G401.6 (cell line): ENCODE data around the gene PHC2.

Source experiments
- FAIRE-seq: peaks from 2 replicates; lab custom pipeline; 2012; peaks lifted over from hg19 to GRCh38; lab: Jason Lieb, UNC

Gene PHC2

DNA sequence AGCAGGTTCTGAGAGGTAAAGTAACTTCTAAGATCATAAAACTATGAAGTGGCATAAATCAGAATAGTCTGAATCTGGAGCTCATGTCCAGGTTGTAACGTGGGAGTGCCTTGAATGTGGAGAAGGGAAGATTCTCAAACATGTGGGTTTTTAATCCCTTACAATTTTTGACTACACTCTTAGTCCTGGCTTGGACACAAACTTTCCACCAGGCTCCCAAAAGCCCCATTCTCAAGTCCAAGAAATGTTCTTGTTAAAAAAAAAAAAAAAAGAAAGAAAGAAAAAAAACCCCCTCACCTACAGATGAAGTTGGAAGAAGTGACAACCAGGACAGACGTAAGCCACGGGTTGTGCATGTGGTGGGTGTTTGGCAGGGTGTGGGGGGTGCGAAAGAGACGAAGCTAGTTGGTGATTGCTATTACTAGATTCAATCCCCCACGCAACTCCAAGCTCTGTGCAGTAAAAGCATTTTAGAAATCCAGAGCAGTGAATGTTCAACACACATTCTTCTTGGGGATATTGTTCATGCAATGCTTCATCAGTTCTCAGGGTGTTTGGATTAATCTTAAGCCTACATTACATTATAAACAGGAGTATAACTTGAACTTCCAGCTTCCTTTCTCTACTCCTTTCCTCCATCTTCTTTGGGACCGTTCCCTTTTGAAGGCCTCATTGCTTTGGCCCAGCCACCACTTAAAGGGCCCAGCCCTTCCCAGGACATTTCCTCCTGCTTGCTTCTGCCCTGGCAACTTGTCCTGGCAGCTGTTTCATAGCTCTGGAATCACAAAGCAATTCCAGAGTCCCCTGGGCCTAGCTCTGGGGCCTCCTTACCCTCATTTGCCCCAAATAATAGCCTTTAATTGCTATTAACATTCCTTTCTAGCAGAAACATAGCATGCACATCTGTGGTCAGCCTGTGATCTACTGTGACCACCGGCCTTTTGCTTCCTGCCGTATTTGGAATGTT is 41.8 kb downstream of the PHC2 start:
- no peak for FAIRE-seq

DNA sequence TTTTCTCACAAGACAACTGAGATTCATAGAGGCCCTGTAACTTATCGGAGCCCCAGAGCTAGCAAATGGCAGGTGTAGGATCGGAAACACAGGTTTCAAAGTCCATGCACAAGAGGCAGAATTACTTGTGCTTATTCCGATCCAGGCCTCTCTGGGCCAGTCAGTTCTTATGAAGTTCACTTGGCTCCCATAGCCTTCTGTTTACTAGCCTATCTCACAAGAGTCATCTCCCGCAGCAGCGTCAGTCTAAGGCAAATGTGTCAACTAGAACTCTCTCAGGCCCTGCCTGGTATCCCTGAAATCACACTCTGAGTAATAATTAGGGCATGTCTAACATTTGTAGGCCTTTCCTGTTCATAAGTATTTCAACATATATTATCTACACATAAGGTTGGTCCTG is 43.3 kb downstream of the PHC2 start:
- no peak for FAIRE-seq

- FAIRE-seq, result no peak
Measured at GRCh38 chr1:33385251-33385650, 45.6 kb downstream of the PHC2 start.

- no peak for FAIRE-seq
Measured at GRCh38 chr1:33384040-33384812, 46.7 kb downstream of the PHC2 start.

DNA sequence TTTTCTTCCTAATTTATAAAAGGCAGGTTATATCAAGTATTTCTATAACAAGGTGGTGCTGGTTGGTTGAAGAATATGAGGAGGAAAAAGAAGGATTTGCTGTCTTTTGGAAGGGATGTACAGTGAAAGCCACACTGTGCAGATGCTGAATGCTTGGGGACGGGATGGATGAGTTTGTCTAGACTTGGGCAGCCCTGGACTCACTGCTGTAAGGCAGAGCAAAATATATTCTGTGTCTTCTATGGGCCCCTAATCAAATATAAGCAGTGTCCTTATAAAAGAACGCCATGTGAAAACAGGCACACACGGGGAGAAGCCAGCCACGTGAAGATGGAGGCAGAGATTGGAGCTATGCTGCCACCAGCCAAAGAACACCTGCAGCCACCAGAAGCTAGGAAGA is 47.4 kb downstream of the PHC2 start:
- no peak for FAIRE-seq

- no peak for FAIRE-seq
Measured at GRCh38 chr1:33382661-33383415, 48.1 kb downstream of the PHC2 start.

- FAIRE-seq, result no peak
Measured at GRCh38 chr1:33381977-33382376, 48.9 kb downstream of the PHC2 start.

DNA sequence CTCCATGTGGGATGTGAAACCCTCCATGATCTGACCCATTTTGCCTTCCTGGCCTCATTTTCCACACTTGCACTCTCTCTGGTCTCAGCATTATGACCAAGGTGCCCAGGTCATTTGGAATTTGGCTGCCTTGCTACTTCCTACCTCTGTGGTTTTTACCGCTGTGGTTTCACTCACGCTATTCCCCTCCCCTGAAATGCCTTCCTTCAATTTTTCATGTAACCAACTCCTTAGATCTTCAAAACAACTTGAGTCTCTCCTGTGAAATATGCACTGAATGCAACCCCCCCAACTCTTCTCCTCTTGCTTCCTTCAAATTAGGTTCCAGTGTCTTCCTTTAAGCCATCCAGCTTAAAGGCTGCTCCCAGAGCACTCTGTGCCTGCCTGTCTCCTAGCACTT is 50.1 kb downstream of the PHC2 start:
- no peak for FAIRE-seq

- no peak for FAIRE-seq
Measured at GRCh38 chr1:33379631-33380354, 51.1 kb downstream of the PHC2 start.

DNA sequence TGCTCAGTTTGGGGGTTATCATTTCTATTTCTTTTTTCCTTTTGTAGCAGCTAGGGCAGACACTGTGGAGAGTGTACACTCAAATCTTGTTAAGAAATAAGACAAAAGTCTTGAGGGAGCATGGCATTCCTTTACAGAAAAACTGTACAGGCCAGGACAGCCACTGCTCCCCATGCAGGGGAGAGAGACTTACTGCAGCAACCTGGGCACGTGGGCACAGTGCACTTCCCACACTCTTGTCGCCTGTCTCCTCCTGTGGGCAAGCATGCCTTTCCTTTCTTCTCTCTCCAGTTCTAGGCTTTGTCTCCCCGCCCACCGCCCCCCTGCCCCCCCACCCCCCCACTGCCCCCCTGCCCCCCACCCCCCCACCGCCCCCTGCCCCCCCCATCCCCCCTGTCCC is 51.9 kb downstream of the PHC2 start:
- FAIRE-seq, result no peak

DNA sequence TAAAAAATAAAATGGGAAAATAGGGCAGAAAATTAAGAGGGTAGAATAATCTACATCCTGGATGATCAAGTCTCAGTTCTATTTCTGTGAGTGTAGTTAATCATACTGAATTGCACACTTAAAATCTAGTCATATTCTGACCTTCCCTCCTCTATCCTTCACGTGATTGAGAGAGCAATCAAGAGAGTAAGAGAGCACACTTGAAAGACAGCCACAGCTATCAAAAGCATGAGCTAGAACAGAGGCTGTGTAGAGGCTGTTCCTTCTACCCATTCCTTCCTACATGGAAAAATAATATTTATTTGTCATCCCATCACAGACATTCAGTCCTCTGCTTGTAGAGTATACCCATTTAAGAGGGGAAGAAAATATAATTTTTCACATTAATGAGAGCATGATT is 52.4 kb downstream of the PHC2 start:
- no peak for FAIRE-seq

GRCh38 chr1:33377756-33378155 is 53.1 kb downstream of the PHC2 start:
- no peak for FAIRE-seq

DNA sequence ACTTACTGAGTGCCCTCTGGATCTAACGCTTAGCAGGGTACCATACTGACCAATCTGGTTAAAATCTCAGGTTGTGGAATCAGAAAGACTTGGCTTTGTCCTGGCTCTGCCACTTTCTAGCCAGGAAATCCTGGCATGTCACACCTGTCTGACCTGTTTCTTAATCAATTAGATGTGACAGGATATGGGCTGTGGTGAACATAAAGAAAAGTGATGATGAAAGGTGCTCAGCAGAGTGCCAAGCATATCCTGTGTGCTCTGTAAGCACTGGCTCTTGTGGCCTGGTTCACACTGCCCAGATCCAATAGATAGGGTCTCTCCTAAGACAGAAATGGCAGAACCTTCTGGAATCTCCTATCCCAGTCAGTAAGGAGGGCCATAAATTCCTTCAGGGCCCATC is 53.9 kb downstream of the PHC2 start:
- no peak for FAIRE-seq

DNA sequence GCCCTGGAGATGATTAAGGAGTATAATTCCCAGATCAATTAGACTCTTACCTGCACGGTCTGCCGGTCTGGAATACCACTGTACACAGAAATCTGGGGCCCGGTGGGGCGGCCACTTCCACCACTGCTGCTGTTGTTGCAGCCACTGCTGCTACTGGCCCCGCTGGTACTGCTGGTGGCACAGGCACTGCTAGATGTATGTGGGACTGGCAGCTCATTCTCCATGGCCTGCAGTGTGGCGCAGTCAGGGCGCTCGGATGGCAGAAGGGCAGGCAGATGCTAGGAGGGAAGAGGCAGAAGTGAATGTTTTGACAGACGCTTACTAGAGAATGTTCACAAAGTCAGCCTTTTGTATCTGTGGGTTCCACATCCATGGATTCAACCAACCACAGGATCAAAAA is 55.6 kb downstream of the PHC2 start:
- FAIRE-seq, result no peak

GRCh38 chr1:33374336-33375105 is 56.4 kb downstream of the PHC2 start:
- FAIRE-seq, result no peak

GRCh38 chr1:33373606-33374005 is 57.3 kb downstream of the PHC2 start:
- no peak for FAIRE-seq

DNA sequence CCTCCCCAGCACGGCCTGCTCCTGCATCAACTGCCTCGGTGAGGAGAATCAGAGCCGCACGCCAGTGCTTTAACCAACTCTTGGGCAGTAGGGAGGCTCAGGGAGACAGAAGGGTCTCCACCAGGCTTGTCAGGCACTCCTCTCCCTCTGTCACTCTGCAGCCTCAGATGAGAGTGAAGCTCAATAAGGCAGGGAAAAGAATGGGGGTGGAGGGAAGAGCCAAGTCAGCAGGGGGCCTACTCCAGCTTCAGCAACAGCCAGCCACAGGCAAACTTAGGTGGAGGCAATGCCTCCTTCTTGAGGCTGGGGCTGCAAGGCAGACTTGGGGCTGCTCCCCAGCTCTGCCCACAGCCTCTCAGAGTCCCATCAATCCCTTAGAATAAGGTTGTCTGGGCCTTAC is 58.2 kb downstream of the PHC2 start:
- no peak for FAIRE-seq

DNA sequence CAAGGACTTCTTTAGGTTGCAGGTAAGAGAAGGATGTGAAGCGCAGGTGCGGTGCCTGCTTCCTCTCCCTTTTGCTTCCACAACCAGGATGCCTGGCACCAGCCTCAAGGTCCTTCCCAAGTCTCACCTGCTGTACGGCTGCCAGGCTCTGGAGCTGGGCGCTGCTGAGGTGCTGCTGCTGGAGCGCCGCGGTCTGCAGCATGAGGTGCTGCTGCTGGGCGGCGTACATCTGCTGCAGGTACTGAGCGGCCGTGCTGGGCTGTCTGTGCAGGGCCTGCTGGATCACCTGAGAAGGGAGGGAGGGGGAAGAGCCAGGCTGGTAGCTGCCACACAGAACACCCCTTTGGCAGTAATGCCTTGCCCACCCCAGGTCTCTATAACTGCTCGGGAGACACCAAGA is 58.7 kb downstream of the PHC2 start:
- FAIRE-seq, result no peak

DNA sequence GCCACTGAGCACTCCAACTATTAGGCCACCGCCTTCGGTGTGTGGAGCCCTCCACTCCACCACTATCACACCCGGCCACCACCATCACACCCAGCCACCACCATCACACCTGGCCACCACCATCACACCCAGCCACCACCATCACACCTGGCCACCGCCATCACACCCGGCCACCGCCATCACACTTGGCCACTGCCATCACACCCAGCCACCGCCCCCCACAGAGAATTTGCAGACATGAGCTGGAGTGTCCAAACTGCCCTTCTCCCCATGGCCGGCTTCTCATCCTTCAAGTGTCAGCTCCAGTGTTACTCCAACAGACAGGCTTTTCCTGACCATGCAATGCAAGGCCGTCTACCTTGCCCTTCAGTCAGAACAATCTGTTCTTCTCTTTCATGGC is 59.6 kb downstream of the PHC2 start:
- no peak for FAIRE-seq

DNA sequence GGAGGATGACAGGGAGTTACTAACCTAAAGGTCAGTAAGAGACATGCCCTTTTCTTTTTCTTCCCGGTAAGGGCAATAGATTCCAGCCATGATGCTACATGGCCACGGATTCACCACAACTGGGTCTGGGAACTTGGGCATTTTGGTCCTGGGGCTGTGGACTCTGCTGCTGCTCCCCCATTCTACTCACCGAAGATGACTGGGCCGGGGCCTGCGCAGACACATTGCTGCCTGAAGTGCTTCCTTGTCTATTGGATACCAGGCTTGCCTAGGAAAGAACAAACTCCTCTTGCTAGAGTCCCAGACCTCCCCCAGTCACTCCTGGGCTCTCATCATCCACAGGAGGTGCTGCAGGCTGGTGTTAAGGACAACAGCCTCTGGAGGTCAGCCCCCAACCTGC is 60.1 kb downstream of the PHC2 start:
- FAIRE-seq, result no peak

- FAIRE-seq, result no peak
Measured at GRCh38 chr1:33370301-33370700, 60.6 kb downstream of the PHC2 start.
